ENCODE results near the gene ARF1.
A peak's percentile ranks its signal among the peaks of the same experiment; 100 is the strongest.

The ARF1 gene

DNA sequence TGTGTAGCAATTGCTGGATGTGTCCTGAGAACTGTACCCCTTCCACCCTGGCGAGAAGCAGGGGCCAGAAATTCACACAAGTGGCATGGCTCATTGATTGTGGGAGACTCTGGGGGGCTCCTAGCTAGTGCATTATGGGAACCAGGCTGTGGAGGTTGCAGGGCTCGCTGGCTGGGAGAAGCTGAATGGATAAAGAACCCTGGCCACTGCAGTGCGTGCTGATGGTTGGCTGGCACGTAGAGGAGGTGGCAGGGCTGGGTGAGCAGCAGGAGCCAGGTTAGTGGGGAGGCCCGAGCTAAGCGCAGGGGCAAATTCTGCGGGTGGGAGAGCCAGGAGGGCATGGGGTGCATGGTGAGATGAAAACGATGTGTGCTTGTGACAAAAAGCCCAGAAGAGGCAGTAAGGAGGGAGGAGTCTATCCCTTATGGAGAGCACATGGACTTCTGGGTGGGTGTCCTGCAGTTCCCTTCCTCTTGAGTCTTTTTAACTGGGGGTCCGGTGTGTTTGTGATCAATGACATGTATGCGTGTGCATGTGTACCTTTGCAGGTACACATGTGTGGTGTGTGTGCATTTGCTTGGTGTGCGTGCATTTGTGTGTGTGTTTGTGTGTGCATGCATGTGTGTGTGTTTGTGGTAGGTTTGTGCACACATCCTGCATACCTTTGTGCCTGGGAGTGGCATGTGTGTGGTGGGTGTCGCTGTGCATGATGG lies 61.1 kb downstream of the ARF1 start:
- H3K36me3 Mint-ChIP-seq (ENCODE audit: low read depth): peaks cover 2% of the 10 kb centered on the region
- H3K9me3 Mint-ChIP-seq: no peaks in the 10 kb centered on the region
- peak overlapping the region; percentile 57 for H3K27ac Mint-ChIP-seq
- peak overlapping the region; percentile 99 for H3K4me3 Mint-ChIP-seq
- no peaks in the 10 kb centered on the region for H3K27me3 Mint-ChIP-seq (ENCODE audit: low read depth)
- H3K4me1 Mint-ChIP-seq (ENCODE audit: low read depth): peaks cover 19% of the 10 kb centered on the region

DNA sequence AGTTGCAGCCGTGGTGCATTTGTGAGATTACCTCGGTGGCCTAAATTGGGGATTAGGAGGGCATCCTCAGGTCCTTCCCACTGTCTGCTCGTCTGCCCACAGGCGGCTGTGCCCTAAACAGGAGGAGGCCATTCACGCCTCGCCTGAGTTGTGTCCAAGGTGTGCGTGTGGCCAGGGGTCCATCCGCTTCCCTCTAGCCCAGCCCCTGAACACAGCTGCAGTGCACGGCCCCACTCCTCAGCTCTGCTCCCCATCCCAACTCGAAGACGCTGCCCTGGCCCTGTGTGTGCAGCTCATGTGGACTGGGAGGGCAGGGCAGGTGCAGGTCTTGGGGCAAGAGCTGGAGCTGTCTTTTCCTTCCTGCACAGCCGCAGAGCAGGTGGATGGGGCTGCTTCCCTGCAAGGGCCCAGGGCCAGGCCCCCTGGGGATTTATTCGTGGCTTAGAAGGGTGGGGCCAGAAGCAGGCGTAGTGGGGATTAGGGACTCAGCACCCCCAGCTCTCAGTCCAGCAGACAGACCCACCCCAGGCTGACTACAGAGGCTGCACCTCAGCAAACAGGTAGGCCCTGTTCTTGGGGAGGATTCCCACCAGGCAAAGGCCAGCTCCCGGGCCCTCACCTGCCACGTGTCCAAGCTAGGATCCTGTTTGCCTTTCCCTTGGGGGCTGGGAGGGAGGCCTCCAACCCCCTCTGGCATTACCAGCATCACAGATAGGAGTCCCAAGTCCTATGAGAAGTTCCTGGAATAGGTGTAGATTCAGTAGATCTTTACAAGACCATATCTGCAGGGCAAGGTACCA lies 61.9 kb downstream of the ARF1 start:
- H3K36me3 Mint-ChIP-seq (ENCODE audit: low read depth): peaks cover 2% of the 10 kb centered on the region
- H3K27me3 Mint-ChIP-seq (ENCODE audit: low read depth): no peaks in the 10 kb centered on the region
- peaks cover 19% of the 10 kb centered on the region for H3K4me1 Mint-ChIP-seq (ENCODE audit: low read depth)
- peak overlapping the region; percentile 17 for H3K4me3 Mint-ChIP-seq
- H3K9me3 Mint-ChIP-seq: no peaks in the 10 kb centered on the region
- no peak overlapping the region for H3K27ac Mint-ChIP-seq

DNA sequence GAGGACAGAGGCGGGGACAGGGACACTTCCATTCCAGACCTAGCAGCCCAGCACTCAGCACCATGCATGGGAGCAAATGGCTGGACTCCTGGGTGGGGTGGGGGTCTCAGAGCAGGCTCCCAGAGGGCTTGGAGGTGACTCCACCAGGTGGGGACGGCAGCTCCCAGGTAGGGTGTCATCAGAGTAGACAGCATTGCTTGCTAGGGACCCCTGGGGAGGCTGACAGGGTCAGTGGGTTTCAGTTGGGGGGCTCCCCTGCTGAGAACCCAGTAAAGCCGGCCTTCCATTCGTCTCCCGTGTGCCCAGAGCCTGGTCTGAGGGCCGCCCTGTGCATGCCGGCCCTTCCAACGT lies 62.5 kb downstream of the ARF1 start:
- Mint-ChIP-seq H3K27ac (no peak overlapping the region), H3K36me3 (ENCODE audit: low read depth) (peaks cover 2% of the 10 kb centered on the region), H3K4me1 (ENCODE audit: low read depth) (peaks cover 17% of the 10 kb centered on the region), H3K27me3 (ENCODE audit: low read depth) (no peaks in the 10 kb centered on the region), H3K9me3 (no peaks in the 10 kb centered on the region), H3K4me3 (no peak overlapping the region)

DNA sequence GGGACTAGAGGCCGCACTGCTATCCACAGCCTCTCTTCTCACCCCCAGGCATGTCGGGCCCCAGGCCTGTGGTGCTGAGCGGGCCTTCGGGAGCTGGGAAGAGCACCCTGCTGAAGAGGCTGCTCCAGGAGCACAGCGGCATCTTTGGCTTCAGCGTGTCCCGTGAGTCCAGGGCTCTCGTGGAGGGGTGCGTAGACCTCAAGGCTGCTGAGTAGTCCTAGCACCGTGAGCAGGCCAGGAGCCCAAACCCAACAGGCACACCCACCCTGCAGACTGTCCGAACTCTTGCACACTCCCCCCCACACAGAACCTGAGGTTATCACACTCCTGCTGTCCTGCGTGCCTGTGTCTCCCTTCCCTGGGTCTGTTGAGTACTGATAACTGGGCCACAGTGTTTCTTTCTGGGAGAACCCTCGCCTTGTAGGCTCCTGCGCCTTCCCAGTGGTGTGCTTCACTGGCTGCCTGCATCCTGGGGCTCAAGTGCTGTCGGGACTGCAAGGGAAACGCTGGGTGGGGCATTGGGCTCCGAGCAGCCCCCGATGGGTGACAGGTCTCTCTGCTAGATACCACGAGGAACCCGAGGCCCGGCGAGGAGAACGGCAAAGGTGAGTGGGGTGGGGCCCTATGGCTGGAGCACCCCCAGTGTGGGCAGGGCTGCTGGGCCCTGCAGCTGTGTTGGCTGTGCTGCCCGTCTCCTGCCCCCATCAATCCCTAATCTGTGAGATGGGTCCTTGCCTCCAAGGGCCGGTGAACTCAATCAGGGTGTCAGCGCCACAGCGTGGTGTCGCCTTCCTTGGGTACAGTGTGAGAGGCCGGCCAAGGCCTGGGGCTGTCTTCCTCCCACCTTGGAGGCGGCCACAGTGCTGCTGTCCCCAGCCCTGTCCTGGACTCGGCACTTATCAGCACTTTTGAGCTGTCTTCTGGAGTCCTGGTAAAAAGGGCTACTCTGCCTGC lies 63.2 kb downstream of the ARF1 start:
- Mint-ChIP-seq H3K4me1 (ENCODE audit: low read depth) (peaks cover 17% of the 10 kb centered on the region), H3K9me3 (no peaks in the 10 kb centered on the region), H3K27me3 (ENCODE audit: low read depth) (no peaks in the 10 kb centered on the region), H3K36me3 (ENCODE audit: low read depth) (peaks cover 2% of the 10 kb centered on the region), H3K4me3 (no peak overlapping the region), H3K27ac (no peak overlapping the region)

DNA sequence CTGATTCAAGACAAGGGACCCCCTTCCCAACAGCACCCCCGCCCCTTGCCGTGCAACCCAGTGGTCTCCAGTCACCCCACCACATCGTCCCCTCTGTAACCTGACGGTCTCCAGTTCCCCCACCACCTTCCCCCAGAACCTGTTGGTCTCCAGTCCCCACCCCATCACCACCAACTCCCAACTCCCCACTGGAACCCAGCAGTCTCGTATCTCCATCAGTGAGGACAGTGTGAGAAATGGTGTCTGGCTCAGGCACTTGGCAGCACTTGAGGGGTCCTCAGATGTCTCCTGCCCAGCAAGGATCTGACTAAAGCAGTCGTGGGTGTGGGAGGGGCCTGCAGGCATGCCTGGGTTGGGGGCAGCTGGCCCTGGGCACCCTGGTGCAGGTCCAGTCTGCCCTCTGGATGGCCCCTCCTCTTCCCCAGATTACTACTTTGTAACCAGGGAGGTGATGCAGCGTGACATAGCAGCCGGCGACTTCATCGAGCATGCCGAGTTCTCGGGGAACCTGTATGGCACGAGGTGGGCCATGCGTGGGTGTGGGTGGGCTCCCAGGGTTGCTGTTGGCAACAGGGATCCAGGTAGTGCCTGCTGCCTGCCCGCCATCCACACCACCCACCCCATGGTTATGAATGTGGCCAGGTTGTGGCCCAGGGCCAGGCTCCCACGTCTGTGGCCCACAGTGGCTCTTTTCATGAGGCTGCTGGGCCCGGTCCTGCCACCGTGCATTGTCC lies 64.1 kb downstream of the ARF1 start:
- no peak overlapping the region for H3K4me3 Mint-ChIP-seq
- H3K27ac Mint-ChIP-seq: no peak overlapping the region
- no peaks in the 10 kb centered on the region for H3K36me3 Mint-ChIP-seq (ENCODE audit: low read depth)
- no peaks in the 10 kb centered on the region for H3K27me3 Mint-ChIP-seq (ENCODE audit: low read depth)
- H3K9me3 Mint-ChIP-seq: no peaks in the 10 kb centered on the region
- H3K4me1 Mint-ChIP-seq (ENCODE audit: low read depth): peaks cover 17% of the 10 kb centered on the region

DNA sequence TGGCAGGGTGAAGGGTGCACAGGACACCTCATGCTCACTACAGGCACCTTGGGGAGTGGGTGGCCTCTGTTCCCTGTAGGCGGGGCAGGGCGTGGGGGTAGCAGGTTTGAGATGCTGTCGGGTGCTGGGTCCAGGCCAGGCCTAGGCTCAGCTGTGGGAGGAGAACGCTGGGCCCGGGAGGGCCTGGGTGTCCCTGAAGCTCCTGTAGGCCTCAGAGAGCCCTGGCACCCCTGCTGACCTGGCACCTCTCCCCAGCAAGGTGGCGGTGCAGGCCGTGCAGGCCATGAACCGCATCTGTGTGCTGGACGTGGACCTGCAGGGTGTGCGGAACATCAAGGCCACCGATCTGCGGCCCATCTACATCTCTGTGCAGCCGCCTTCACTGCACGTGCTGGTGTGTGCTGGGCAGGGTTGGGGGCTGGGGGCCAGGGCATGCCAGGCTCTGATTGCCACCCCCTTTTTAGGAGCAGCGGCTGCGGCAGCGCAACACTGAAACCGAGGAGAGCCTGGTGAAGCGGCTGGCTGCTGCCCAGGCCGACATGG lies 64.7 kb downstream of the ARF1 start:
- Mint-ChIP-seq H3K27me3 (ENCODE audit: low read depth) (no peaks in the 10 kb centered on the region), H3K4me1 (ENCODE audit: low read depth) (peaks cover 11% of the 10 kb centered on the region), H3K36me3 (ENCODE audit: low read depth) (no peaks in the 10 kb centered on the region), H3K27ac (no peak overlapping the region), H3K9me3 (no peaks in the 10 kb centered on the region), H3K4me3 (no peak overlapping the region)

DNA sequence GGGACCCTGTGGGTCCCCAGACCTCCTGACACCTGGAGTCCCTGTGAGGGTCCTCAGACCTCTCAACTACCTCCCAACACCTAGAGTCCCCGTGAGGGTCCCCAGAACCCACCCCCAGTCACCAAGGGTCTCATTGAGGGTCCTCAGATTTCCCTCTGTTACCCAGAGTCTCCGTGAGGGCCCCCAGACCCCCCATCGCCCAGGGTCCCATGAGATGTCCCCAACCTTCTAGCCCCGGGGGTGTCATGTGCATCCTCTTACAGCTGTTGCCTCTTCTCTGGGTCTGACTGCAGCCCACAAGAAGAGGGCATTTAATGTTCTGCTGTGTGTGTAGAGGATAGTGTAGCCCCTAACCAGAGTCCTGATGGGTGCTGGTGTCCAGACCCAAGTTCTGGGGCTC lies 65.3 kb downstream of the ARF1 start:
- Mint-ChIP-seq H3K9me3 (no peaks in the 10 kb centered on the region), H3K4me1 (ENCODE audit: low read depth) (peaks cover 11% of the 10 kb centered on the region), H3K27ac (no peak overlapping the region), H3K4me3 (no peak overlapping the region), H3K36me3 (ENCODE audit: low read depth) (no peaks in the 10 kb centered on the region), H3K27me3 (ENCODE audit: low read depth) (no peaks in the 10 kb centered on the region)

DNA sequence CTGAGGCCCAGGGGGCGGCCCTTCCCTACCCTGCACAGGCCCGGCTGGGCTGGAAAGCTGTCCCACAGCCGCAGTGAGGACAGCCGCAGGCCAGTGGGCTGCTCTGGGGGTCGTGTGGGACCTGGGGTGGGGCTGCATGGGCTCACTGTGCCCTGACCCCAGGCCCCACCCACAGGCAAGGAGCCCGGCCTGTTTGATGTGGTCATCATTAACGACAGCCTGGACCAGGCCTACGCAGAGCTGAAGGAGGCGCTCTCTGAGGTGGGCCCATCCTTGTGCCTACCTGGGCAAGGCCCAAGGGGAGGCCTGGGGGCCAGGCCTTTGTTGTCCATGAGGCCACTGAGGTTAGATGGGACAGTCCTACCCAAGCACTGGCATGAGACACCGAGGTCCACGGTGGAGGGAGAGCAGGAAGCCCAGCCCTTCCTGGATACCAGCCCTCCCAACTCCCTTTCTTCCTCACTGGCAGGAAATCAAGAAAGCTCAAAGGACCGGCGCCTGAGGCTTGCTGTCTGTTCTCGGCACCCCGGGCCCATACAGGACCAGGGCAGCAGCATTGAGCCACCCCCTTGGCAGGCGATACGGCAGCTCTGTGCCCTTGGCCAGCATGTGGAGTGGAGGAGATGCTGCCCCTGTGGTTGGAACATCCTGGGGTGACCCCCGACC lies 65.8 kb downstream of the ARF1 start:
- H3K4me1 Mint-ChIP-seq (ENCODE audit: low read depth): peaks cover 8% of the 10 kb centered on the region
- H3K27ac Mint-ChIP-seq: no peak overlapping the region
- no peaks in the 10 kb centered on the region for H3K27me3 Mint-ChIP-seq (ENCODE audit: low read depth)
- no peak overlapping the region for H3K4me3 Mint-ChIP-seq
- H3K36me3 Mint-ChIP-seq (ENCODE audit: low read depth): no peaks in the 10 kb centered on the region
- no peaks in the 10 kb centered on the region for H3K9me3 Mint-ChIP-seq
